Kidney epithelial cell (primary cell): ENCODE results near the gene NPB. TPM values are rescaled to one million over a fixed set of nuclear protein-coding genes. Genes with fewer than 3 reads are reported as not detected.

Experiments used
- DNase-seq: peaks from one replicate; pipeline ENCODE4 v3.0.0-alpha.2; 2010; ENCODE audit warnings: low read depth
- H3K27me3 ChIP-seq: 2 replicates; pipeline ENCODE4 v1.6.0; 2011; ENCODE audit warnings: low read length; ENCODE audit not compliant: control insufficient read depth, insufficient read depth
- H3K36me3 ChIP-seq: 2 replicates; pipeline ENCODE4 v1.5.1; 2011; ENCODE audit warnings: low read length; ENCODE audit not compliant: control insufficient read depth, insufficient read depth
- H3K4me3 ChIP-seq: 2 replicates; pipeline ENCODE4 v1.5.1; 2011; ENCODE audit warnings: low read depth, mild to moderate bottlenecking, control low read depth, low read length
- CTCF ChIP-seq: IDR thresholded peaks from 2 replicates; pipeline ENCODE4 v1.5.1; 2011; ENCODE audit warnings: mild to moderate bottlenecking, moderate library complexity, low read length, control low read depth, inconsistent platforms; ENCODE audit not compliant: insufficient read depth, poor library complexity, severe bottlenecking
- total RNA-seq: library from RNA; depleted of rRNA; stranded (reverse); fragments of >200 nt; gene quantifications from 2 replicates; pipeline ENCODE4 v1.2.3, GENCODE V29; 2015

NPB gene
- total RNA-seq, 1 donor from 2014 or later, result 1.9 TPM

DNA sequence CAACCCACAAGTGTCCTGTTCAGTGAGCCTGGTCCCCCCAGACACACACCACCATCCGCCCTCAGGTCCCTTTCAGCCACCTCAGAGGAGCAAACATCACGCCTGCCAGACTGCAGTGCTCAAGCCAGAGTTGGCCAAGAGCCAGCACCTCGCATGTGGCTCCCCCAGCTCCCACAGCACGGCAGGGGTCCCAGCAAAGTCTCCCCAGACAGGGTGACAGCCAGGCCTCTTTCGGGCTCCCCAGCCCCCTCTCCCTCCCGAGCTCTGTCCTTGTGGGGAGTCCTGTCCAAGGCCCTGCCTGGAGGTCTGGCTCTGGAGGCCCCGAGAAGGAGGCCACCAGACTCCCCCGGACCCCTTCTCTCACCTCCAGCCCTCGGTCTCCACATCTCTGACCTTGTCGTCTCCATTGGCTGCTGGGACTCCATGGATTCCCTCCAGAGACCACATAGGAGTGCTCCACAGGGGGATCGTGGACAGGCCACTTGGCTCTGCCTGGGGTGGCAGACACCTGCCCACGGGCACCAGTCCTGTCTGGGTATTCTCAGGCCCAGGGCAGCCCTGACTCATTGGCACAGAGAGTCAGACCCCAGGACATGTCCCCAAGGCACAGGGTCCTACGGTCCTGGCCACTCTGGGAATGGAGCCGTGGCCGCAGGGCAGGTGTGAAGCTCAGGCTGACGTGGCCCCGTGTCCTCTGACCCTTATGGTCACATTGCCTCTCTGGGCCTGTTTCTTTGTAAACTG, 46.8 kb downstream of the NPB start:
- Histone ChIP-seq H3K4me3 (no peak overlapping the region), H3K27me3 (peaks cover 15% of the 10 kb centered on the region), H3K36me3 (no peaks in the 10 kb centered on the region)
- TF ChIP-seq CTCF, result no peak
- no peak for DNase-seq

DNA sequence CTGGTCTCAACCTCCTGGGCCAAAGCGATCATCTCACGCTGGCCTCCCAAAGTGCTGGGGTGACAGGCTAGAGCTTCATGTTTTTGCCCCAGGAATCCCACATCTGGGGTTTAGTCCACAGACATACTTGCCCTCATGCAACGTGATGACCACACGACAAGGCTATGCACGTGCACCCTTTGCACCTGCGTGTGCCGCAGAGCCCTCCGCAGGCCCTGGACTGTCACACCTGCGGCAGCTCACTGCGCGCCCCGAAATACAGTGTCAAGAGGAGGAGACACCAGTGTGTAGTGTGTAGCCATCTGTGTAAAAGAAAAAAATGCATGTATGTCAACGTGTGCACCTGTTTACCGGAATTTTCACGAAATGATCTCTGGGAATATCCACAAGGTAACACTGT, 48.5 kb downstream of the NPB start:
- TF ChIP-seq CTCF, result no peak
- no peaks in the 10 kb centered on the region for H3K36me3 ChIP-seq
- DNase-seq, result no peak
- H3K27me3 ChIP-seq, result peaks cover 6% of the 10 kb centered on the region
- H3K4me3 ChIP-seq, result no peak overlapping the region

DNA sequence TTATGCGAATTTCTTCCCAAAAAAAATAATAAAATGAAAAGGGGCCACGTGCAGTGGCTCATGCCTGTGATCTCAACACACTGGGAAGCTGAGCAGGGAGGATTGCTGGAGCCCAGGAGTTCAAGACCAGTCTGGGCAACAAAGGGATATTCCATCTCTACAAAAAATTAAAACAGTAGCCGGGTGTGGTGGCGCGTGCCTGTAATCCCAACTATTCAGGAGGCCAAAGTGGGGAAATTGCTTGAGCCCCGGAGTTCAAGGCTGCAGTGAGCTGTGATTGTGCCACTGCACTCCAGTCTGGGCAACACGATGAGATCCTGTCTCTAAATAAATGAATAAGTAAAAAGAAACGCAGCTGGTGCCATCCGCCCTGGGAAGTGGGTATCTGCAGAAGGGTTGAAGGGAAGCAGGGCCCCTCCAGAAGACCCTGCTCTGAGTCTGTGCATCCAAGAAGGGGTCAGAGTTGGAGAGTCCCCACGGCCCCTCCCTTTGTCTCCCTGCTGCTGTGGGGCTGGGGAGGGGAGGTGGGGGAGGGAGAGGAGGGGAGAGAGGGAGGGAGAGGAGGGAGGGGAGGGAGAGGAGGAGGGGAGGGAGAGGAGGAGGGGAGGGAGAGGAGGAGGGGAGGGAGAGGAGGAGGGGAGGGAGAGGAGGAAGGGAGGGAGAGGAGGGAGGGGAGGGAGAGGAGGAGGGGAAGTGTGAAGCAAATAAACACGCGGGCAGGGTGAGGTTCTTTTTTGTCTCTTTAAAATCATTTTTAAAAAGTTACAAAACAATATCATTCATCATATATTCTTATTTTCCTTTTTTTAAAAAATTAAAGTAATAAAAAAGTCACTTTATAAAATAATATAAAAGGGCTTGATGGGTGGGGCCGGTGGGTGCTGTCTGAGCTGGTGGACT, 50.0 kb downstream of the NPB start:
- H3K27me3 ChIP-seq, result peaks cover 8% of the 10 kb centered on the region
- no peak overlapping the region for H3K4me3 ChIP-seq
- no peak for DNase-seq
- TF ChIP-seq CTCF, result no peak
- no peaks in the 10 kb centered on the region for H3K36me3 ChIP-seq

Other genes with a start within 250 kb of the NPB start
- gene PDE6G, start 245.7 kb upstream of the NPB start, total RNA-seq, result 2.2 and 5.3 TPM in 2 replicates
- gene OXLD1, start 235.6 kb upstream of the NPB start, total RNA-seq, result 31.3 and 41.7 TPM in 2 replicates
- 22.0 and 25.6 TPM in 2 replicates for gene CCDC137, start 235.5 kb upstream of the NPB start, total RNA-seq
- gene ARL16, start 218.4 kb upstream of the NPB start, total RNA-seq, result 58.9 and 67.1 TPM in 2 replicates
- 215 and 239 TPM in 2 replicates for gene HGS, start 218.2 kb upstream of the NPB start, total RNA-seq
- 66.1 and 70.5 TPM in 2 replicates for gene MRPL12, start 198.9 kb upstream of the NPB start, total RNA-seq
- gene SLC25A10, start 190.0 kb upstream of the NPB start, total RNA-seq, result 23.7 and 27.8 TPM in 2 replicates
- not detected in 2 replicates for gene GCGR, start 98.1 kb upstream of the NPB start, total RNA-seq
- gene MCRIP1, start 68.9 kb upstream of the NPB start, total RNA-seq, result 131 and 137 TPM in 2 replicates
- 0.38 TPM in 1 of 2 replicates, not detected in the other for gene PPP1R27, start 67.2 kb upstream of the NPB start, total RNA-seq
- 870 and 1,165 TPM in 2 replicates for gene P4HB, start 41.7 kb upstream of the NPB start, total RNA-seq
- 243 and 355 TPM in 2 replicates for gene ARHGDIA, start 30.9 kb upstream of the NPB start, total RNA-seq
- gene ALYREF, start 10.7 kb upstream of the NPB start, total RNA-seq, result 143 and 151 TPM in 2 replicates
- gene ANAPC11, start 10.5 kb upstream of the NPB start, total RNA-seq, result 205 and 232 TPM in 2 replicates
- gene PCYT2, start 9.2 kb downstream of the NPB start, total RNA-seq, result 30.4 and 41.1 TPM in 2 replicates
- 26.4 and 31.3 TPM in 2 replicates for gene SIRT7, start 15.9 kb downstream of the NPB start, total RNA-seq
- 39.7 and 41.1 TPM in 2 replicates for gene MAFG, start 25.5 kb downstream of the NPB start, total RNA-seq
- 132 and 166 TPM in 2 replicates for gene PYCR1, start 35.1 kb downstream of the NPB start, total RNA-seq
- not detected in 2 replicates for gene MYADML2, start 45.0 kb downstream of the NPB start, total RNA-seq
- gene NOTUM, start 58.9 kb downstream of the NPB start, total RNA-seq, result 0.17 TPM in 1 of 2 replicates, not detected in the other
- 19.5 and 26.8 TPM in 2 replicates for gene ASPSCR1, start 75.4 kb downstream of the NPB start, total RNA-seq
- 61.3 and 62.3 TPM in 2 replicates for gene CENPX, start 120.6 kb downstream of the NPB start, total RNA-seq
- gene LRRC45, start 121.1 kb downstream of the NPB start, total RNA-seq, result 16.1 and 22.2 TPM in 2 replicates
- gene RAC3, start 129.4 kb downstream of the NPB start, total RNA-seq, result 57.4 and 64.1 TPM in 2 replicates
- 70.8 and 73.6 TPM in 2 replicates for gene DCXR, start 135.5 kb downstream of the NPB start, total RNA-seq
- 72.3 and 112 TPM in 2 replicates for gene RFNG, start 149.6 kb downstream of the NPB start, total RNA-seq
- gene GPS1, start 149.7 kb downstream of the NPB start, total RNA-seq, result 150 and 163 TPM in 2 replicates
- gene DUS1L, start 163.6 kb downstream of the NPB start, total RNA-seq, result 147 and 177 TPM in 2 replicates
- 202 and 249 TPM in 2 replicates for gene FASN, start 196.0 kb downstream of the NPB start, total RNA-seq